ENCODE measurements around the gene FAM163B. TPM values are rescaled to one million over a fixed set of nuclear protein-coding genes. Genes with fewer than 3 reads are reported as not detected.

Gene FAM163B
- 0.05 and 0.15 TPM in 2 replicates for polyA plus RNA-seq (2012; rRNA removed)
- polyA plus RNA-seq (2012; cell fraction: cytosol; rRNA removed), result 0.12 and 0.16 TPM in 2 replicates
- 0.21 and 0.36 TPM in 2 replicates for polyA plus RNA-seq (2012; cell fraction: nucleus; rRNA removed)

DNA sequence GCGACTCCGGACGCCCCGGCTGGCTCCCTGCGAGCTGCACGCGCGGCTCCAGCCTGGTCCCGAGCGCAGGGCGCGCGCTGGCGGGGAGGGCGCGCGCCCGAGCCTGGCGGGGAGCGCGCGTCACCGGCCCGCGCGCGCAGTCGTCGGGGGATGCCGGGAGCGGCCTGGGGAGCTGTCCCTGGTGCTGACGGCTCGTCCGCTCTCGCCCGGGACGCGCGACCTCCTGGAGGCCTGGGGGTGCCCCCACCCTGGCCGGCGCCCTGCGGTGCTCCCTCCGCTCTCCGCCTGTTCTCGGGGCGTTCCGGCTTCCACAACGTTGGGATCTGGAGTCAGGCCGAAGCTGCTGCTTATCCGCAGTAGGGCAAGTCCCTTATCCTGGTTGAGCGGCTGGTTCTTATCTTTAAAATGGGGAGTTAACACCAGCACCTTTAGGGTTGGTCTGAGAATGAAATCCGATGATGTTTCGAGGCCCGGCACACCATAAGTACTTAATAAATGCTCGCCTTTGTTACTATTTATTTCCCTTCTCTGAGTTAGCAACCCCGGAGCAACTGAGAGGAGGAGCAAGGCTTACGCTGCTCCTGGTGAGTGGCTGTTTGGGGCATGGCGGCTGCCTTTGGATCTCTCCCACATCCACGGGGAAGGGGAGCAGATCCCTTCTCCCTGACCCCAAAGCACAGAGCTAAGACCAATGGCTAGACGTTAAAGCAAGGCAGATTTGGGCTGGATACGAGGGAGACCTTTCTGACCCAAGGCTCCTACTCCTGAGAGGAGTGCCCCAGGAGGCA, at the start of gene FAM163B:
FAM163B (minus strand) TSS at position 79 of the 788 bp plus-strand sequence. CDS start 29,166 bp downstream, outside the sequence.
- H3K27me3 ChIP-seq (ENCODE audit: insufficient read depth), result peaks cover 18% of the 10 kb centered on the region
- CTCF ChIA-PET, result interaction anchor here (0.6 to 10.4 kb wide), 8 partner anchors 18 to 133 kb away, joined by 3 to 102 read pairs (median 4); no protein-coding TSS in a partner anchor
- no peaks in the 10 kb centered on the region for H3K36me3 ChIP-seq (replicated peaks in 1 of 2; ENCODE audit: control insufficient read depth in 1 of 2, insufficient read depth in 2 of 2, low read length in 1 of 2)
- H3K4me2 ChIP-seq, result no peak within 1 kb of the TSS
- no peak within 1 kb of the TSS for H3K9ac ChIP-seq
- H2AFZ ChIP-seq (ENCODE audit: low read depth), result no peak within 1 kb of the TSS
- H3K4me1 ChIP-seq (ENCODE audit: control insufficient read depth in 1 of 2, insufficient read depth in 2 of 2, low read depth in 1 of 2, low read length in 1 of 2), result peaks cover 0 to 71% of the 10 kb centered on the region in 2 experiments; a peak in 1 of 4 replicates
- H3F3A ChIP-seq (replicated peaks; ENCODE audit: insufficient read depth), result no peaks in the 10 kb centered on the region
- 41% methylated on average over 10 of the region's 61 CpGs for WGBS (ENCODE audit: low lambda C conversion rate)
- peak within 1 kb of the TSS in 1 of 2 experiments; percentile 86; a peak in 2 of 4 replicates for H3K27ac ChIP-seq (ENCODE audit: low read depth in 2 of 2, low read length in 1 of 2)
- TF ChIP-seq MXI1 (IDR thresholded peaks at IDR 0.05; ENCODE audit: low read depth, low read length) (peak; percentile 7; the same call in 1 of the 2 replicates), ELF1 (IDR thresholded peaks at IDR 0.05) (no peak)
- TF ChIP-seq, protein P1, sequence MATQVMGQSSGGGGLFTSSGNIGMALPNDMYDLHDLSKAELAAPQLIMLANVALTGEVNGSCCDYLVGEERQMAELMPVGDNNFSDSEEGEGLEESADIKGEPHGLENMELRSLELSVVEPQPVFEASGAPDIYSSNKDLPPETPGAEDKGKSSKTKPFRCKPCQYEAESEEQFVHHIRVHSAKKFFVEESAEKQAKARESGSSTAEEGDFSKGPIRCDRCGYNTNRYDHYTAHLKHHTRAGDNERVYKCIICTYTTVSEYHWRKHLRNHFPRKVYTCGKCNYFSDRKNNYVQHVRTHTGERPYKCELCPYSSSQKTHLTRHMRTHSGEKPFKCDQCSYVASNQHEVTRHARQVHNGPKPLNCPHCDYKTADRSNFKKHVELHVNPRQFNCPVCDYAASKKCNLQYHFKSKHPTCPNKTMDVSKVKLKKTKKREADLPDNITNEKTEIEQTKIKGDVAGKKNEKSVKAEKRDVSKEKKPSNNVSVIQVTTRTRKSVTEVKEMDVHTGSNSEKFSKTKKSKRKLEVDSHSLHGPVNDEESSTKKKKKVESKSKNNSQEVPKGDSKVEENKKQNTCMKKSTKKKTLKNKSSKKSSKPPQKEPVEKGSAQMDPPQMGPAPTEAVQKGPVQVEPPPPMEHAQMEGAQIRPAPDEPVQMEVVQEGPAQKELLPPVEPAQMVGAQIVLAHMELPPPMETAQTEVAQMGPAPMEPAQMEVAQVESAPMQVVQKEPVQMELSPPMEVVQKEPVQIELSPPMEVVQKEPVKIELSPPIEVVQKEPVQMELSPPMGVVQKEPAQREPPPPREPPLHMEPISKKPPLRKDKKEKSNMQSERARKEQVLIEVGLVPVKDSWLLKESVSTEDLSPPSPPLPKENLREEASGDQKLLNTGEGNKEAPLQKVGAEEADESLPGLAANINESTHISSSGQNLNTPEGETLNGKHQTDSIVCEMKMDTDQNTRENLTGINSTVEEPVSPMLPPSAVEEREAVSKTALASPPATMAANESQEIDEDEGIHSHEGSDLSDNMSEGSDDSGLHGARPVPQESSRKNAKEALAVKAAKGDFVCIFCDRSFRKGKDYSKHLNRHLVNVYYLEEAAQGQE (IDR thresholded peaks at IDR 0.05; ENCODE audit: low read depth, low read length), result peak; percentile 98
- TF ChIP-seq, protein P2, sequence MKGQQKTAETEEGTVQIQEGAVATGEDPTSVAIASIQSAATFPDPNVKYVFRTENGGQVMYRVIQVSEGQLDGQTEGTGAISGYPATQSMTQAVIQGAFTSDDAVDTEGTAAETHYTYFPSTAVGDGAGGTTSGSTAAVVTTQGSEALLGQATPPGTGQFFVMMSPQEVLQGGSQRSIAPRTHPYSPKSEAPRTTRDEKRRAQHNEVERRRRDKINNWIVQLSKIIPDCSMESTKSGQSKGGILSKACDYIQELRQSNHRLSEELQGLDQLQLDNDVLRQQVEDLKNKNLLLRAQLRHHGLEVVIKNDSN (IDR thresholded peaks at IDR 0.05; ENCODE audit: borderline replicate concordance, low read depth), result no peak
- peak within 1 kb of the TSS in 1 of 2 experiments; percentile 46; a peak in 2 of 4 replicates for H3K4me3 ChIP-seq (ENCODE audit: low read depth in 2 of 2, low read length in 1 of 2)
- H4K20me1 ChIP-seq (ENCODE audit: insufficient read depth), result no peaks in the 10 kb centered on the region
- no peaks in the 10 kb centered on the region for H3K79me2 ChIP-seq (ENCODE audit: insufficient read depth)
- DNase-seq, result peak; percentile 93
- no peaks in the 10 kb centered on the region for H3K9me3 ChIP-seq
- H3K9me2 ChIP-seq, result no peaks in the 10 kb centered on the region
- POLR2A ChIA-PET, result interaction anchor here (0.5 to 18.3 kb wide), 11 partner anchors 9 to 129 kb away, joined by 3 to 261 read pairs (median 5); partner anchors contain the start of genes ADAMTSL2, DBH and SARDH

DNA sequence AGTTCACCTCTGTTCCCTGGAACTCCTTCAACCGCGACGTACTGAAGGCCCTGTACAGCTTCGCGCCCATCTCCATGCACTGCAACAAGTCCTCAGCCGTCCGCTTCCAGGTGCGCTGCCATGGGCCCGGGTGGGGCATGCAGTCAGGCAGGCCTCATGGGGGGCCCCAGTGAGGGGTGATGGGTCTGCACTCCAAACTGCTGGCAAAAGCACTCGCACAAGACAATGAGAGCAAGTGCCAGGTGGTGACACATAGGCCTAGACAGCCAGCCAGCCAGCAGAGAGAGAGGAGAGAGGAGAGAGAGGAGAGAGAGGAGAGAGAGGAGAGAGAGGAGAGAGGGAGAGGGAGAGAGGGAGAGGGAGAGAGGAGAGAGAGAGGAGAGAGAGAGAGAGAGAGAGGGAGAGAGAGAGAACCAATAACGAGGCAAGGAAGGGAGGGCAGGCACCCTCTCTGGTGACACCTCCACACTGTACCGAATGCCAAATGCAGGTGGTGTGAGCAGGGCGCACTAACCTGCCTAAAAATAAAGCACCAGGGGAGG, 48.0 kb upstream of the FAM163B start:
- Histone ChIP-seq H3K9ac (no peak overlapping the region), H3K4me2 (no peak overlapping the region), H3K27ac (ENCODE audit: low read depth in 2 of 2, low read length in 1 of 2) (peak overlapping the region in 1 of 2 experiments; percentile 75; a peak in 1 of 4 replicates), H3K27me3 (ENCODE audit: insufficient read depth) (no peaks in the 10 kb centered on the region), H3K79me2 (ENCODE audit: insufficient read depth) (no peaks in the 10 kb centered on the region), H3K36me3 (replicated peaks in 1 of 2; ENCODE audit: control insufficient read depth in 1 of 2, insufficient read depth in 2 of 2, low read length in 1 of 2) (no peaks in the 10 kb centered on the region), H3K9me3 (no peaks in the 10 kb centered on the region), H4K20me1 (ENCODE audit: insufficient read depth) (no peaks in the 10 kb centered on the region), H3K9me2 (no peaks in the 10 kb centered on the region), H3F3A (replicated peaks; ENCODE audit: insufficient read depth) (no peaks in the 10 kb centered on the region), H2AFZ (ENCODE audit: low read depth) (no peak overlapping the region), H3K4me3 (ENCODE audit: low read depth in 2 of 2, low read length in 1 of 2) (no peak overlapping the region), H3K4me1 (ENCODE audit: control insufficient read depth in 1 of 2, insufficient read depth in 2 of 2, low read depth in 1 of 2, low read length in 1 of 2) (peaks cover 0 to 48% of the 10 kb centered on the region in 2 experiments; a peak in 1 of 4 replicates)
- TF ChIP-seq TAF1 (IDR thresholded peaks at IDR 0.05; ENCODE audit: borderline replicate concordance, low read depth, low read length) (no peak), FOSL2 (IDR thresholded peaks at IDR 0.05; ENCODE audit: borderline replicate concordance, low read depth) (no peak), JUND (IDR thresholded peaks at IDR 0.05) (no peak), TCF12 (IDR thresholded peaks at IDR 0.05) (no peak), FOXJ3 (CRISPR knock-in tag; IDR thresholded peaks at IDR 0.05) (no peak)
- 85% methylated on average over 13 of the region's 13 CpGs for WGBS (ENCODE audit: low lambda C conversion rate)
- CTCF ChIA-PET, result interaction anchor here (0.5 to 2.0 kb wide), 4 partner anchors 10 to 78 kb away, joined by 3 to 4 read pairs (median 3); no protein-coding TSS in a partner anchor
- POLR2A ChIA-PET, result no interaction called here
- no peak for DNase-seq

Measured in SK-N-SH (cell line).